HepG2 (cell line): ENCODE results near the gene KCNIP3. TPM values are rescaled to one million over a fixed set of nuclear protein-coding genes. Genes with fewer than 3 reads are reported as not detected.
A peak's percentile ranks its signal among the peaks of the same experiment; 100 is the strongest.

ENCODE experiments used
- ATF1 ChIP-seq: IDR thresholded peaks from 2 replicates; pipeline ENCODE4 v1.6.1; 2016; ENCODE audit warnings: mild to moderate bottlenecking, control low read depth
- FLYWCH1 ChIP-seq: sonication (generic); formaldehyde crosslinking; IDR thresholded peaks from 2 replicates; pipeline ENCODE4 v1.8.1; 2023; ENCODE audit warnings: mild to moderate bottlenecking, missing genetic modification reagents
- GFI1 ChIP-seq: sonication (generic); formaldehyde crosslinking; IDR thresholded peaks from 2 replicates; pipeline ENCODE4 v1.5.0; 2020; ENCODE audit warnings: missing genetic modification reagents, mild to moderate bottlenecking, borderline replicate concordance
- HIVEP1 ChIP-seq: sonication (generic); formaldehyde crosslinking; IDR thresholded peaks from 2 replicates; pipeline ENCODE4 v1.4.0; 2020; ENCODE audit warnings: mild to moderate bottlenecking, missing genetic modification reagents
- HMG20B ChIP-seq: conservative IDR thresholded peaks from 2 replicates; pipeline ENCODE4 v1.6.1; 2016; ENCODE audit warnings: missing genetic modification reagents, missing compliant biosample characterization
- MAZ ChIP-seq, 2 experiments: sonication (generic) in 1 of 2; formaldehyde crosslinking in 1 of 2; IDR thresholded peaks; 2 replicates each; pipeline versions ENCODE4 v1.5.0 to v1.6.1; 2012 to 2020; ENCODE audit warnings: low read depth in 2 of 2, mild to moderate bottlenecking in 2 of 2, borderline replicate concordance in 1 of 2, improper control_type of control experiment in 1 of 2, low read length in 1 of 2, missing genetic modification reagents in 1 of 2, moderate library complexity in 1 of 2
- SNAI1 ChIP-seq: sonication (generic); formaldehyde crosslinking; IDR thresholded peaks from 2 replicates; pipeline ENCODE4 v1.5.0; 2020; ENCODE audit warnings: mild to moderate bottlenecking, missing genetic modification reagents, borderline replicate concordance
- SP5 ChIP-seq: IDR thresholded peaks from 2 replicates; pipeline ENCODE4 v1.6.1; 2016; ENCODE audit warnings: low read depth, borderline replicate concordance
- TCF12 ChIP-seq, 2 experiments: fragments of 450-650 bp in 1 of 2; sonication (generic) in 1 of 2; formaldehyde crosslinking in 1 of 2; IDR thresholded peaks; 2 replicates each; pipeline versions ENCODE4 v1.6.1 to v1.8.0; 2017 to 2022; ENCODE audit warnings: antibody characterized with exemption in 1 of 2, mild to moderate bottlenecking in 1 of 2, missing genetic modification reagents in 1 of 2, moderate library complexity in 1 of 2
- U2AF2 ChIP-seq: fragments of 200-400 bp; formaldehyde crosslinking; IDR thresholded peaks from 2 replicates; pipeline ENCODE4 v1.6.1; 2017; ENCODE audit warnings: low read depth, mild to moderate bottlenecking, low read length
- ZNF136 ChIP-seq: sonication (generic); formaldehyde crosslinking; IDR thresholded peaks from 2 replicates; pipeline ENCODE4 v1.8.1; 2022; ENCODE audit warnings: low read depth, mild to moderate bottlenecking, moderate library complexity, missing genetic modification reagents
- ZNF292 ChIP-seq: sonication (generic); formaldehyde crosslinking; IDR thresholded peaks from 2 replicates; pipeline ENCODE4 v1.8.1; 2022; ENCODE audit warnings: mild to moderate bottlenecking, low read depth, missing genetic modification reagents, borderline replicate concordance
- ZNF597 ChIP-seq: sonication (generic); formaldehyde crosslinking; IDR thresholded peaks from 2 replicates; pipeline ENCODE4 v1.5.0; 2020; ENCODE audit warnings: missing genetic modification reagents
- ZNF619 ChIP-seq: sonication (generic); formaldehyde crosslinking; IDR thresholded peaks from 2 replicates; pipeline ENCODE4 v1.4.0; 2020; ENCODE audit warnings: mild to moderate bottlenecking, missing genetic modification reagents
- ZNF713 ChIP-seq: sonication (generic); formaldehyde crosslinking; IDR thresholded peaks from 2 replicates; pipeline ENCODE4 v1.4.0; 2020; ENCODE audit warnings: mild to moderate bottlenecking, missing genetic modification reagents
- ZNF768 ChIP-seq: sonication (generic); formaldehyde crosslinking; IDR thresholded peaks from 2 replicates; pipeline ENCODE4 v1.4.0; 2020; ENCODE audit warnings: missing genetic modification reagents
- ZSCAN21 ChIP-seq: sonication (generic); formaldehyde crosslinking; IDR thresholded peaks from 2 replicates; pipeline ENCODE4 v1.8.0; 2022; ENCODE audit warnings: mild to moderate bottlenecking, missing genetic modification reagents, moderate library complexity, borderline replicate concordance
- ZSCAN25 ChIP-seq: sonication (generic); formaldehyde crosslinking; IDR thresholded peaks from 2 replicates; pipeline ENCODE4 v1.8.0; 2022; ENCODE audit warnings: mild to moderate bottlenecking, missing genetic modification reagents
- polyA plus RNA-seq, 8 experiments: library from polyadenylated mRNA; depleted of rRNA in 3 of 8; stranded (reverse) in 7 of 8; unstranded in 1 of 8; fragments of >200 nt; fragmentation: Illumina TruSeq in 4 of 8; extraction: Trizol in 4 of 8; gene quantifications; 2 replicates each; pipeline versions ENCODE4 v1.2.1 to v1.2.3, GENCODE V29; 2011 to 2016; ENCODE audit warnings: low read depth in 4 of 8, missing spikeins in 1 of 8, mixed read lengths in 1 of 8; ENCODE audit not compliant: insufficient read depth in 1 of 8
- total RNA-seq, 5 experiments: library from RNA; depleted of rRNA; stranded (reverse); fragments of >200 nt; fragmentation: Illumina TruSeq; extraction: Trizol; gene quantifications; 2 replicates each; pipeline ENCODE4 v1.2.3, GENCODE V29; 2016; ENCODE audit warnings: low read depth in 1 of 5
- TF ChIP-seq, protein P1 (sequence below): sonication (generic); formaldehyde crosslinking; IDR thresholded peaks from 2 replicates; pipeline ENCODE4 v1.4.0; 2020; ENCODE audit warnings: low read depth, missing genetic modification reagents
- TF ChIP-seq, protein P2 (sequence below): sonication (generic); formaldehyde crosslinking; IDR thresholded peaks from 2 replicates; pipeline ENCODE4 v1.9.0; 2022; ENCODE audit warnings: low read depth, missing genetic modification reagents
- TF ChIP-seq, protein P3 (sequence below): IDR thresholded peaks from 2 replicates; pipeline ENCODE4 v1.6.1; 2016

Gene KCNIP3
- total and polyA plus RNA-seq, 2 of the 13 experiments (the other 11 are each of a cell fraction or from before 2014, with no cell fraction given), result not detected

- TF ChIP-seq, protein P1, sequence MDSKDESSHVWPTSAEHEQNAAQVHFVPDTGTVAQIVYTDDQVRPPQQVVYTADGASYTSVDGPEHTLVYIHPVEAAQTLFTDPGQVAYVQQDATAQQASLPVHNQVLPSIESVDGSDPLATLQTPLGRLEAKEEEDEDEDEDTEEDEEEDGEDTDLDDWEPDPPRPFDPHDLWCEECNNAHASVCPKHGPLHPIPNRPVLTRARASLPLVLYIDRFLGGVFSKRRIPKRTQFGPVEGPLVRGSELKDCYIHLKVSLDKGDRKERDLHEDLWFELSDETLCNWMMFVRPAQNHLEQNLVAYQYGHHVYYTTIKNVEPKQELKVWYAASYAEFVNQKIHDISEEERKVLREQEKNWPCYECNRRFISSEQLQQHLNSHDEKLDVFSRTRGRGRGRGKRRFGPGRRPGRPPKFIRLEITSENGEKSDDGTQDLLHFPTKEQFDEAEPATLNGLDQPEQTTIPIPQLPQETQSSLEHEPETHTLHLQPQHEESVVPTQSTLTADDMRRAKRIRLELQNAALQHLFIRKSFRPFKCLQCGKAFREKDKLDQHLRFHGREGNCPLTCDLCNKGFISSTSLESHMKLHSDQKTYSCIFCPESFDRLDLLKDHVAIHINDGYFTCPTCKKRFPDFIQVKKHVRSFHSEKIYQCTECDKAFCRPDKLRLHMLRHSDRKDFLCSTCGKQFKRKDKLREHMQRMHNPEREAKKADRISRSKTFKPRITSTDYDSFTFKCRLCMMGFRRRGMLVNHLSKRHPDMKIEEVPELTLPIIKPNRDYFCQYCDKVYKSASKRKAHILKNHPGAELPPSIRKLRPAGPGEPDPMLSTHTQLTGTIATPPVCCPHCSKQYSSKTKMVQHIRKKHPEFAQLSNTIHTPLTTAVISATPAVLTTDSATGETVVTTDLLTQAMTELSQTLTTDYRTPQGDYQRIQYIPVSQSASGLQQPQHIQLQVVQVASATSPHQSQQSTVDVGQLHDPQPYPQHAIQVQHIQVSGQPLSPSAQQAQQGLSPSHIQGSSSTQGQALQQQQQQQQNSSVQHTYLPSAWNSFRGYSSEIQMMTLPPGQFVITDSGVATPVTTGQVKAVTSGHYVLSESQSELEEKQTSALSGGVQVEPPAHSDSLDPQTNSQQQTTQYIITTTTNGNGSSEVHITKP (CRISPR knock-in tag), result no peak
- 0 out of 2 replicates have a peak, but pooled peaks have one; percentile 8 for TF ChIP-seq HIVEP1 (CRISPR knock-in tag)
- no peak for TF ChIP-seq ZNF597 (CRISPR knock-in tag)
- peak; percentile 61; the same call in 1 of the 2 replicates for TF ChIP-seq ZSCAN25 (CRISPR knock-in tag)
- TF ChIP-seq GFI1, result no peak
- no peak for TF ChIP-seq ATF1 (CRISPR knock-in tag)
- TF ChIP-seq SP5 (CRISPR knock-in tag), result no peak
- TF ChIP-seq, protein P2, sequence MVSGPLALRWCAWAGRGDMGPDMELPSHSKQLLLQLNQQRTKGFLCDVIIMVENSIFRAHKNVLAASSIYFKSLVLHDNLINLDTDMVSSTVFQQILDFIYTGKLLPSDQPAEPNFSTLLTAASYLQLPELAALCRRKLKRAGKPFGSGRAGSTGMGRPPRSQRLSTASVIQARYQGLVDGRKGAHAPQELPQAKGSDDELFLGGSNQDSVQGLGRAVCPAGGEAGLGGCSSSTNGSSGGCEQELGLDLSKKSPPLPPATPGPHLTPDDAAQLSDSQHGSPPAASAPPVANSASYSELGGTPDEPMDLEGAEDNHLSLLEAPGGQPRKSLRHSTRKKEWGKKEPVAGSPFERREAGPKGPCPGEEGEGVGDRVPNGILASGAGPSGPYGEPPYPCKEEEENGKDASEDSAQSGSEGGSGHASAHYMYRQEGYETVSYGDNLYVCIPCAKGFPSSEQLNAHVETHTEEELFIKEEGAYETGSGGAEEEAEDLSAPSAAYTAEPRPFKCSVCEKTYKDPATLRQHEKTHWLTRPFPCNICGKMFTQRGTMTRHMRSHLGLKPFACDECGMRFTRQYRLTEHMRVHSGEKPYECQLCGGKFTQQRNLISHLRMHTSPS, result no peak
- TF ChIP-seq U2AF2, result no peak
- TF ChIP-seq MAZ (IDR thresholded peaks at IDR 0.05; ENCODE audit: borderline replicate concordance, low read depth, low read length), result no peak
- peak; percentile 46; the same call in 1 of the 2 replicates for TF ChIP-seq MAZ (CRISPR knock-in tag; IDR thresholded peaks at IDR 0.05; ENCODE audit: low read depth)
- TF ChIP-seq ZNF136 (CRISPR knock-in tag), result 0 out of 2 replicates have a peak, but pooled peaks have one; percentile 66
- no peak for TF ChIP-seq FLYWCH1 (CRISPR knock-in tag)
- no peak for TF ChIP-seq ZNF713 (CRISPR knock-in tag)
- TF ChIP-seq ZNF768 (CRISPR knock-in tag), result peak; percentile 31; the same call in 1 of the 2 replicates
- TF ChIP-seq HMG20B (CRISPR knock-in tag), result no peak
- no peak for TF ChIP-seq SNAI1 (CRISPR knock-in tag)
- no peak for TF ChIP-seq ZNF292 (CRISPR knock-in tag)
- peak; percentile 48; the same call in 1 of the 2 replicates for TF ChIP-seq ZSCAN21 (CRISPR knock-in tag)
- peak; percentile 75; the same call in 1 of the 2 replicates for TF ChIP-seq ZNF619
- TF ChIP-seq TCF12 (IDR thresholded peaks at IDR 0.05), result no peak
- no peak for TF ChIP-seq TCF12 (CRISPR knock-in tag; IDR thresholded peaks at IDR 0.05)
- TF ChIP-seq, protein P3, sequence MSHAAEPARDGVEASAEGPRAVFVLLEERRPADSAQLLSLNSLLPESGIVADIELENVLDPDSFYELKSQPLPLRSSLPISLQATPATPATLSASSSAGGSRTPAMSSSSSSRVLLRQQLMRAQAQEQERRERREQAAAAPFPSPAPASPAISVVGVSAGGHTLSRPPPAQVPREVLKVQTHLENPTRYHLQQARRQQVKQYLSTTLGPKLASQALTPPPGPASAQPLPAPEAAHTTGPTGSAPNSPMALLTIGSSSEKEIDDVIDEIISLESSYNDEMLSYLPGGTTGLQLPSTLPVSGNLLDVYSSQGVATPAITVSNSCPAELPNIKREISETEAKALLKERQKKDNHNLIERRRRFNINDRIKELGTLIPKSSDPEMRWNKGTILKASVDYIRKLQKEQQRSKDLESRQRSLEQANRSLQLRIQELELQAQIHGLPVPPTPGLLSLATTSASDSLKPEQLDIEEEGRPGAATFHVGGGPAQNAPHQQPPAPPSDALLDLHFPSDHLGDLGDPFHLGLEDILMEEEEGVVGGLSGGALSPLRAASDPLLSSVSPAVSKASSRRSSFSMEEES, result no peak
These were observed 48.5 kb downstream of the KCNIP3 start (continued) for GRCh38 chr2:95345563-95346230.
